Adrenal gland (tissue), 5 donors: ENCODE results near the gene VPS25.

Experiments used
- POLR2A ChIP-seq, 2 donors: fragments of 450-650 bp; IDR thresholded peaks; one replicate each; pipeline ENCODE4 v1.6.1; 2017; ENCODE audit warnings: antibody characterized with exemption in 2 of 2, mild to moderate bottlenecking in 2 of 2, moderate library complexity in 1 of 2
- TF ChIP-seq, protein P1 (sequence below), 6 experiments: fragments of 450-650 bp in 4 of 6; fragments of 200-600 bp in 2 of 6; sonication (generic) in 1 of 6; IDR thresholded peaks; 1 replicate in 5 of 6; 2 replicates in 1 of 6; pipeline versions ENCODE4 v1.5.1 to v1.8.0; 2016 to 2021; ENCODE audit warnings: antibody characterized with exemption in 6 of 6, mild to moderate bottlenecking in 2 of 6, moderate library complexity in 1 of 6
- donor health status: DM: no; HTN: no; CAD: no.

DNA sequence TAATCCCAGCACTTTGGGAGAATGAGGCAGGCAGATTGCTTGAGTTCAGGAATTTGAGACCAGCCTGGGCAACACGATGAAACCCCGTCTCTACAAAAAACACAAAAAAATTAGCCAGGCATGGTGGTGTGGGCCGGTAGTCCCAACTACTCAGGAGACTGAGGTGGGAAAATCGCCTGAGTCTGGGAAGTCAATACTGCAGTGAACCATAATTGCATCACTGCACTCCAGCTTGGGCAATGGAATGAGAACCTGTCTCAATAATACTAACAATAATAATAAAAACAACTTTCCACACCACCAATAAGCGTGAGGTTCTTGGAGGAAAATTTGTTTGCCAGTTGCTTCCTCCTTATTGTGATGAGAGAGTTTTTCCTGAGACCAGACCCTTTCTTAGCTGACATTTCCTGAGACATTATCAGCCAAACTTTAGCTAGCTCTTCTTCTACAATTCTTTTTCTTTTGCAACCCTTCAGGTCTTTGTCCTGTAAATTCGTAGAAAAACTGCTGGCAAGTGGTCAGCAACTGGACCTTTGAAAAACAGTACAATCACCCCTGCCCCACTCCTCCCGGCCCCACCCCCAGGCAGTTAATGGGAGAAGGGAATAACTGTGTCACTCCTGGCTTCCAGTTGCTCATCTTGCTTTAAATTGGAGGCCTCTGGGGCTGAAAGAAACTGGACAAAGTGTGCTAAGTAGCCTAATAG is 24.9 kb upstream of the VPS25 start:
- TF ChIP-seq, protein P1, sequence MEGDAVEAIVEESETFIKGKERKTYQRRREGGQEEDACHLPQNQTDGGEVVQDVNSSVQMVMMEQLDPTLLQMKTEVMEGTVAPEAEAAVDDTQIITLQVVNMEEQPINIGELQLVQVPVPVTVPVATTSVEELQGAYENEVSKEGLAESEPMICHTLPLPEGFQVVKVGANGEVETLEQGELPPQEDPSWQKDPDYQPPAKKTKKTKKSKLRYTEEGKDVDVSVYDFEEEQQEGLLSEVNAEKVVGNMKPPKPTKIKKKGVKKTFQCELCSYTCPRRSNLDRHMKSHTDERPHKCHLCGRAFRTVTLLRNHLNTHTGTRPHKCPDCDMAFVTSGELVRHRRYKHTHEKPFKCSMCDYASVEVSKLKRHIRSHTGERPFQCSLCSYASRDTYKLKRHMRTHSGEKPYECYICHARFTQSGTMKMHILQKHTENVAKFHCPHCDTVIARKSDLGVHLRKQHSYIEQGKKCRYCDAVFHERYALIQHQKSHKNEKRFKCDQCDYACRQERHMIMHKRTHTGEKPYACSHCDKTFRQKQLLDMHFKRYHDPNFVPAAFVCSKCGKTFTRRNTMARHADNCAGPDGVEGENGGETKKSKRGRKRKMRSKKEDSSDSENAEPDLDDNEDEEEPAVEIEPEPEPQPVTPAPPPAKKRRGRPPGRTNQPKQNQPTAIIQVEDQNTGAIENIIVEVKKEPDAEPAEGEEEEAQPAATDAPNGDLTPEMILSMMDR (IDR thresholded peaks at IDR 0.05): no peak
- TF ChIP-seq POLR2A (IDR thresholded peaks at IDR 0.05): no peak
